A549 treated with DMSO at 1 μM for 4 hours (cell line): Measurements from ENCODE around the gene WNT7A. TPM values are rescaled to one million over a fixed set of nuclear protein-coding genes. Genes with fewer than 3 reads are reported as not detected.

Source experiments
- total RNA-seq: library from RNA; stranded (reverse); fragments of 200-300 nt; extraction: Qiagen RNA extraction; gene quantifications from 5 replicates; pipeline ENCODE4 v1.2.3, GENCODE V29; 2022; ENCODE audit warnings: low read depth

WNT7A gene
- total RNA-seq: 0.19 to 0.24 TPM (median 0.22 TPM) in 5 replicates

DNA sequence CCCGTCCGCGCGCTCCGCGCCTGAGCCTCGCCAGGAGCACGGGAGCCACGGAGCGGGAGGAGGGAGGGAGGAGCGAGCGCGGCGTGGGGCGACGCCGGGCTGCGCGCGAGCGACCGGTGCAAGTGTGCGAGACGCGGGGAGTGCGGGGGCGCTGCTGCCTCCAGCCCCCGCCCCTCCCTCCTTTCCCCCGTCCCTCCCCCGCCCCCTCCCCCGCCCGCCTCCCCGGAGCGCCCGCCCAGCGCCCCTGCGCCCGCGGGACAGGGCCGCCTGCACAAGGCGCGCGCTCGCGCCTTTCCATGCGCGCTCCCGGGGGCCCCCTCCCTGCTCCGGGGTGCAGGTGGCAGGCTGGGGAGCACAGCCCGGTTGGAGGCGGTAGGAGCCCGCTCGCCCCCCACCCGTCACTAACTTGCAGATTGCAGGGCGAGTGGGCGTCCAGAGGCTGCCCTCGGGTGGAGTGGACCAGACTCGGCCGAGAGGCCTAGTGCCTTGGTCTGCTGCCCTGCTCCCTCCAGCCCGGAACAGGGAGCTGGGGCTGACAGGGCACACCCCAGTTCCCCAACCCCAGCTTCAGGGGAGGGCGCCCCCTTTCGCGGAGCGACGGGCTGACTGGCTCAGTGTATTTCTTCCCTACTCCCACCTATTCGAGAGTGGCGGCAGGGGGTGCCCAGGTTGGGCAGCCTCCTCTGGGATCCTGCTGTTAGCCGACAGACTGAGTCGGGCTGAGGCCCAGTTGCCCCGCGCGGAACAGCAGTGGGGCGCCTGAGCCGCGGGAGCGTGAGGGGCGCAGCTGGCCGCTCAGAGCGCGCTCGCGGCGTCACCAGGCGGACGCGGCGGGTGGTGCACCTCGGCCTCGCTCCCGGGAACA is at the start of gene WNT7A:
Gene WNT7A (minus strand): TSS at position 126 of the 865 bp plus-strand sequence. CDS start 255 bp downstream, outside the sequence.

Other genes with a start within 250 kb of the WNT7A start
- gene CHCHD4, start 244.8 kb upstream of the WNT7A start, total RNA-seq: 37.3 to 41.9 TPM (median 40.5 TPM) in 5 replicates
- gene TMEM43, start 245.0 kb upstream of the WNT7A start, total RNA-seq: 75.9 to 86.2 TPM (median 82.5 TPM) in 5 replicates